ENCODE results near the gene SYS1.

SYS1 gene

DNA sequence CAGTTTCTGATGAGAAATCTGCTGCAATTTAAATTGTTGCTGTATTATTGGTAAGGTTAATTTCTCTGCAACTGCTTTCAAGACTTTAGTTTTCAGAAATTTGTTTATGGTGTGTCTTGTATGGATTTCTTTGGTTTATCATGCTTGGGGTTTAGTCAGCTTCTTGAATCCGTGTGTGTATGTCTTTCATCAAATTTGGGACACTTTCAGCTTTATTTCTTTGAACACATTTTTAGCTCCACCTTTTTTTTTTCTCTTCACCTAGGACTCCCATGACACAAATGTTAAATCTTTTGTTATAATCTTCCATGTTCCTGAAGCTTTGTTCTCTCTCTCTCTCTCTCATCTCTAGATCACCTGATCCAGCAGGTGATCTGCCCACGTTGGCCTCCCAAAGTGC is 28.6 kb downstream of the SYS1 start:
- DNase-seq (ENCODE audit: low spot score), result no peak

- DNase-seq (ENCODE audit: low spot score), result no peak
These were observed 29.8 kb downstream of the SYS1 start for GRCh38 chr20:45392733-45393132.

- DNase-seq (ENCODE audit: low spot score), result no peak
These were observed 31.5 kb downstream of the SYS1 start for GRCh38 chr20:45394221-45395113.

GRCh38 chr20:45395114-45395415 is 32.1 kb downstream of the SYS1 start:
- no peak for DNase-seq (ENCODE audit: low spot score)

DNA sequence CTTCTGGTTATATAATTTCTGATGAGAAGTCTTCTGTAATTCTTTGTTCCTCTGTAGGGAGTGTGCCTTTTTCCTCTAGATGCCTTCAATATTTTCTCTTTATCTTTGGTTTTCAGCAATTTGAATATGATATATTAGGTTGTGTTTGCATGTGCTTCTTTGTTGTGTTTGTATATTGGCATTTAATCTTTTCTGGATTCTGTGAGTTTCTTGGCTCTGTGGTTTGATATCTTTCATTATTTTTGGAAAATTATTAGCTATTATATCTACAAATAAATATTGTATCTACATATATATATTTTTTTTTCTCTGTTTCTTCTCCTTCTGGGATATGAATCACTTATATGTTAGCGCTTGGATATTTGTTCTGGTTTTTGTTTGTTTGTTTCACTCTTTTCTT is 36.1 kb downstream of the SYS1 start:
- DNase-seq (ENCODE audit: low spot score), result no peak

- no peak for DNase-seq (ENCODE audit: low spot score)
These were observed 37.5 kb downstream of the SYS1 start for GRCh38 chr20:45400346-45401031.

DNA sequence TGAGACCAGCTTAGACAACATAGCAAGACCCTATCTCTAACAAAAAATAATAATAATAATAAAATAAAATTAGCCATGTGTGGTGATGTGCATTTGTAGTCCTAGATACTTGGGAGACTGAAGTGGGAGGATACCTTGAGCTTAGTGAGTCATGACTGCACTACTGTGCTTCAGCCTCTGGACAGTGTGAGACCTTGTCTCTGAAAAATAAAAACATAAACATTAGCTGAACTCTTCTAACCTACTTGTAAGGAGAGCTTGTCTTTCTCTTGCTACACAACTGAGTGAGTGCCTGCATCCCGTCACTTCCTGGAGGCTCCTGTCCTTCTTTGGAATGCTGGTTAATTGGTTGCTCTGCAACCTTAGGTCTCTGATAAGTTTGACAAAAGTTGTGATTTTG is 40.0 kb downstream of the SYS1 start:
- DNase-seq (ENCODE audit: low spot score), result no peak

DNA sequence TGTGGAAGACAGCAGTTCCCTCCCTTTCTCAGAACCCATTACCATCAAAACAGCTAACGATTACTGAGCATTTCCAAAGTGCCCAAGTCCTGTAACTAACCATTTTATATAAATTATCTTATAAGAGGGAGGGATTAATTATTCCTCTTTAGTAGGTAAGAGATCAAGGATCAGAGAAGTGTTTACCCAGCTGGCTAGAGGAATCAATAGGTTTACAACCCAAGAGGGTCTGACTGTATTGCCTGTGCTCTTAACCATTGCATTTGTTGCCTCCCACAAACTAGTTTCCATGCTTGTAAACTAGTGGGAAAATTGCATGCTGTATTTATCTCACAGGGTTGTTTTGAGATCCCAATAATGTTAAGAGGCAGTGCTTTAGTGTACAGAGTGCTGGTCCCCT is 41.5 kb downstream of the SYS1 start:
- no peak for DNase-seq (ENCODE audit: low spot score)

DNA sequence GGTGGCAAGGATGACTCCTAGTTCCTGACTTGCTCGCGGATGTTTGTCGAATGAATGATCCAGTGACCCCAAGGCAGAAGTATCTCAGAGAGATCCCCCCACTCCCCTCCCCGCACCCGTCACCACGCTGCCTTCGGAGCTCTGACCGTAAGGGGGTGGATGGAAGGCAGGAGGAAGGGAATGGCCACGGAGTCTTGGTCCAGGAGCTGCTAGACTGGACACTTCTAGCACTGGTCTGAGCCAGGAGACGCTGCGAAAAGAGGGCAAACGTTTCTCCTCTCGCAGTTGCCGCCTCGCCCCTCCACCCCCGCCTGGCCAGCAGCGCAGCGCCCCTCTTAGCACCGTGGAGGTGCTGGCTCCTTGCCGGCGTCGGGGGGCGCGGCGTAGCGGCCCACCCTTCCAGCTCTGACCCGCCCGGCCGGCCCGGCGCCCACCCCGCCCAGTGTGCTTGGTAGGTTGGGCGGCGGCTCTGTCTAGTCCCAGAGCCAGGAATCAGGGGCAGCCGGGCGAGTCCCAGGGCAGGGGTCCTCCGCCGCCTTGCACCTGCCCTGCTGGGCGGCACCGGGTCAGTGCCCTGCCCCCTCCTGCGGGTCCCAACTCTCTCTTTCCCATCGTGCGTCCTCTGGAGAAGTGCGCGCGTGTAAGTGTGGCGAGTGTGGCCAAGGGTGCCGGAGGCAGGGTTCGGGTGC is 42.8 kb downstream of the SYS1 start:
- no peak for DNase-seq (ENCODE audit: low spot score)

DNA sequence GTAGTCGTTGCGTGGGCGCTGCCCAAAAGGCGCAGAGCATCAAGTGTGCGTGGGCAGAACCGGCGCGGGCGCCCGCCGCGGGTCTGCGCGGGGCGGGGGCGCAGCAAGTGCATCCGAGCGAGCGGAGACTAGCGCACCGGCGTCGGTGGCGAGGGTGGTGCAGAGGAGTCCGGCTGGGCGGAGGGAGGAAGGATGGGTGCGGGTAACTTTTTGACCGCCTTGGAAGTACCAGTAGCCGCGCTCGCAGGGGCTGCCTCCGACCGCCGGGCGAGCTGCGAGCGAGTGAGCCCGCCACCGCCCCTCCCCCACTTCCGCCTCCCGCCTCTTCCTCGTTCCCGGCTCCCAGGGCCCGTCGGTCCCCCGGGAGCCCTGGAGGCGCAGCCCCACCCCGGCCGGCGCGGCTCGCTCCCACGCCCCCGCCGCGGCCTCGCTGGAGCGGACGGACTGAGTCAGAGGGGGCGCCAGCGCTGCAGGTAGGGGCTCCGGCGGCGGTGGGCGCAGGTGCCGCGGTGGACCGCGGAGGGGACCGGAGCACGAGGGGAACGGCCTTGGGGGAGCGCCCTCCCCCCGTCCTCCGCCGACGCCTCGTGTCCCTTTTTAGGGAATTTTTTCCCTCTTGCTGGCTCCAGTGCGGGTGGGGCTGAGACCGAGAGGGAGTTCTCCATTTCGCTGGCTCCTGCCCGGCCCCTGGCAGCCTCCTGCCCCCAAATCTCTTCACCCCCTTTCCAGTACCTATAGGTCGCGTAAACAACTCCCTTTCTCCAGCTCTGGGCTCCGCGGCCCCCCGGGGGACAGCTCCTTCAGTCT is 43.5 kb downstream of the SYS1 start:
- no peak for DNase-seq (ENCODE audit: low spot score)

DNA sequence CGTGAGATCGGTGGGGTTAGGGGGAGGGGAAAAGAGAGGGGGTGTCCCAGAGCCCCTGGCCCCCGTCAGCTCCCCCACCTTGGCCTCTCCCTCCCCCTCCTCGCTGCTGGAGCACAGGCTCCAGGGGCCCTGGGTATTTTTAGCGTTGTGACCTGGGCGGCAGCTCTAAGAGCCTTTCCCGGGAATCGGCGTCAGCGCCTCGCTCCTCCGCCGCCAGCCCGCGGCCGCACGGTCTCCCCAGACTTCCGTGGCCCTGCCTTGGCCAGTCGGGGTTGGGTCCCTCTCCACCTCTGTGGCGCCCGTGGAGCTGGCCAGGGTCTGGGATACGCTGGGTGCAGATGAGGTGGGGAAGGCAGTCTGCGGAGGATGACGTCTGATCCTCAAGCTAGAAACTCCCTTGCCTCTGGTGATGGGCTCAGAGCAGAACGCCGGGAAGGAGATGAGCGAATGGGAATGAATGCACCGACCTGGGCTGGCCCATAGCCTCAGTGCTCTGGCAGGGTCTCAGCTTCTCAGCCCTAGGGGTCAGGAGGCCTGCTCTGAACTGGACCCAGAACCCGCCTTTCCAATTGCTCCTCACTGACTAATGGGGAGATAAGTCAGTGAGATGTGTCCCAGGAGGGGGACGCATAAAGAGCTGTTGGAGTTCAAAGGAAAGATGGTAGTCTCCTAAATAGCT is 44.2 kb downstream of the SYS1 start:
- DNase-seq (ENCODE audit: low spot score), result no peak

- no peak for DNase-seq (ENCODE audit: low spot score)
These were observed 45.1 kb downstream of the SYS1 start, which contains the start of gene DBNDD2 for GRCh38 chr20:45407783-45408645. DBNDD2 (plus strand) TSS chr20:45408289; CDS start chr20:45408468, 179 bp downstream.

DNA sequence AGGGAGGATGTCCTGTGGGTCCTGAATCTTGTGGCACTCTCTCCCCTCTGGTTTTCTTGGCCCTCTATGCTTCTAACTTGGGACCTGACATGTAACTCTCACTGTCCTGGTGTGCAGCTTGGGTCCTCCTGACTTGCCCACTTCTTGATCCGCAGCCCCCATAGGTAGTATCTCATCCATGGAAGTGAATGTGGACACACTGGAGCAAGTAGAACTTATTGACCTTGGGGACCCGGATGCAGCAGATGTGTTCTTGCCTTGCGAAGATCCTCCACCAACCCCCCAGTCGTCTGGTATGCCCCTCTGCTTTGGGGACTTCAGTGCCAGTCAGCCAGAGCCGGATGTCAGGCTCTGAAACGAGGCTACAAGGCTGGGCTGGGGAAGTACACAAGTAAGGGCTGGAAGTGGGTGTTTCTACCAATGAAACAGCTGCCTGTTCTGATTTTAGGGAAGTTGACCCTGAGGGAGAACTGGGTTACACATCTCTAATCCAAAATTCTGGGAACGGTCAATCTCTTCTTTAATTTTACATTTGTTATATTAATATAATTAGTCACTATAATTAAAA is 45.8 kb downstream of the SYS1 start:
- DNase-seq (ENCODE audit: low spot score), result no peak

GRCh38 chr20:45409521-45410272 is 46.7 kb downstream of the SYS1 start:
- DNase-seq (ENCODE audit: low spot score), result no peak

DNA sequence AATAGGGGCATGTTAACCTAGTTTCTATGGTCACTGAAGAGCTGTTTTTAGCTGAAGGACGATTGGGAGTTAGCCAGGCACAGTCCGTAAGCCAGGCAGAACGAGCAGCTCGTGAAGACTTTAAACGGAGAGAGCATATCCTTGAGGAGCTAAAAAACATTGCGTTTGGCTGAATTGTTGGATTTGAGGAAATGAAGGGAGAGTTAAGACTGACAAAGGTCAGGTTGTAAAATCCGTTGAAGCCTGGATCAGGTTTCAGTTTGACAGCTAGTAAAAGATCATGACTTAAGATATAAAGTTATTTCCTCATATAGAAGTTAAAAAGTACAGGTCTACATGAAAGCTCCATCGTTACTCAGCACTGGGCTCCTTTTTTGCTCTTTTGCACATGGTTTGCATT is 47.9 kb downstream of the SYS1 start:
- no peak for DNase-seq (ENCODE audit: low spot score)

DNA sequence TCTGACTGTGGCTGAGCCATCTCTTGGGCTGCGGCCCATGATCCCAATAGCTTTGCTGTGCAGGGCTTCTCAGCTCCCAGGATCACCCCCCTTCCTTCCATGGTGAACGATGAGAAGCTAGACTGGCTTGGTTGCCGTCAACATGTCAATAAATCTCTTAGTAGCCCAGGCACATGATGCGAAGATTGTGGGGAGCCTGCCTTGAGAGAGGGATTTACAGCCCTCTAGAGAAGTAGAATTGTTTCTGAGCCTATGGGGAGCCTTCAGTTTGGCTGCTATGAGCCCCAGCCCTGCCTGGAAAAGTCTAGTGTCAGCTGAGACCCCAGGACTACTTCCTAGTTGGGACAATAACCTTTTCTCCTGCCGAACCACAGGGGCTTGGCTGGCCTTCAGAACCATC is 49.7 kb downstream of the SYS1 start:
- DNase-seq (ENCODE audit: low spot score), result no peak

DNA sequence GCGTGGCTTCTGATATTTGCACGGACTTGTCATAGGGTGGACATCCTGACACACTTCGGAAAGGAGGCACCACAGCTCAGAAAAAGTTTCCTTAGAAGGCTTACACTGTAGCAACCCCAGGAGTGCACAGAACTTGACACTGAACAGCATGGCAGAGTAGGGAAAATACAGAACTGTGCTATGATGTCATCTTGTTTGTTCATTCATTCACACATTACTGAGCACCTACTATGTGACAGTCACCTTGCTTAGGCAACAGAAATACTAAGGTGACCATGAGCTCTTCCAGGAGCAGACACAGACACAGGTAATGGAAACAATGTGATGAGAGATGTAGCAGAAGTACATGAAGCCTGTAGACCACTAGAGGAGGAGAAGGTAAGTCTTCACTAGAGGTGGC is 50.5 kb downstream of the SYS1 start:
- no peak for DNase-seq (ENCODE audit: low spot score)

DNA sequence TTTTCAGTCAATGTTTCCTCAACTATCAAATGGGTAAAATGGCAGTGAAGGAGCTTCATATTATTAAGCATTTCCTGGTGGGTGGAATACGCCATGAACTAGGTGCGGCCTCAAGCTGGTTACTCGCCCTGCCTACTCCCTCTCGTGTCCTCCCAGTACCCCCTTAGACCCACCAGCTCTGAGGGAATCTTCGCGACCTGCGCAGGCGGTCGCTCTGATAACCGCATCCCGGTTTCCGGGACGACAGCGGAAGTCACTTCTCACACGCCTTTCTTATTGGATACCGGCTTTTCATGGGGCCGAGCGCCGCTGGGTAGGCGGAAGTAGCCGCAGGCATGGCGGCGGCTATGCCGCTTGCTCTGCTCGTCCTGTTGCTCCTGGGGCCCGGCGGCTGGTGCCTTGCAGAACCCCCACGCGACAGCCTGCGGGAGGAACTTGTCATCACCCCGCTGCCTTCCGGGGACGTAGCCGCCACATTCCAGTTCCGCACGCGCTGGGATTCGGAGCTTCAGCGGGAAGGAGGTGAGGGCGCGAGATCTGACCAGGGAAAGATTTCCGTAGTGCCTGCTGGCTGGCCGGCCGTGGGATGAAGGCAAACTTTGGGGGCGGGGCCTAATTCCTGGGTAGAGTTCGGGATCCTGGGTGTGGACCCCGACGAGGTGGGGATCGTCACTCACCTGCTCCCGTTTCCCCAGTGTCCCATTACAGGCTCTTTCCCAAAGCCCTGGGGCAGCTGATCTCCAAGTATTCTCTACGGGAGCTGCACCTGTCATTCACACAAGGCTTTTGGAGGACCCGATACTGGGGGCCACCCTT is 53.1 kb downstream of the SYS1 start, which contains the start of gene PIGT:
PIGT (plus strand) TSS at position 320 of the 816 bp plus-strand sequence; CDS start at position 336, 16 bp downstream.
- peak; percentile 89 for DNase-seq (ENCODE audit: low spot score)
